Neural progenitor cell (in vitro differentiated cells): ENCODE results near the gene MAFB. TPM values are rescaled to one million over a fixed set of nuclear protein-coding genes. Genes with fewer than 3 reads are reported as not detected.

Experiments used
- DNase-seq: peaks from one replicate; pipeline ENCODE4 v3.0.0-alpha.2; 2016; ENCODE audit warnings: low spot score
- H2AFZ ChIP-seq: fragments of 200-600 bp; sonication (generic); replicated peaks from 2 replicates; pipeline ENCODE4 v1.6.1; 2016; ENCODE audit warnings: antibody characterized with exemption
- H3F3A ChIP-seq: fragments of 200-600 bp; sonication (generic); 2 replicates; pipeline ENCODE4 v1.6.1; 2016; ENCODE audit warnings: antibody characterized with exemption, low read depth
- H3K27ac ChIP-seq: fragments of 200-600 bp; sonication (generic); 2 replicates; pipeline ENCODE4 v1.5.1; 2016; ENCODE audit warnings: mild to moderate bottlenecking
- H3K27me3 ChIP-seq: fragments of 200-600 bp; sonication (generic); 2 replicates; pipeline ENCODE4 v1.6.1; 2016; ENCODE audit warnings: mild to moderate bottlenecking, moderate library complexity
- H3K36me3 ChIP-seq: fragments of 200-600 bp; sonication (generic); 2 replicates; pipeline ENCODE4 v1.5.1; 2016
- H3K4me1 ChIP-seq: fragments of 200-600 bp; sonication (generic); 2 replicates; pipeline ENCODE4 v1.6.1; 2016; ENCODE audit warnings: mixed run types
- H3K4me2 ChIP-seq: fragments of 200-600 bp; sonication (generic); 2 replicates; pipeline ENCODE4 v1.6.1; 2016
- H3K4me3 ChIP-seq: fragments of 200-600 bp; sonication (generic); 2 replicates; pipeline ENCODE4 v1.5.1; 2016
- H3K79me2 ChIP-seq: fragments of 200-600 bp; sonication (generic); 2 replicates; pipeline ENCODE4 v1.6.1; 2016; ENCODE audit warnings: low read depth
- H3K9ac ChIP-seq: fragments of 200-600 bp; sonication (generic); 2 replicates; pipeline ENCODE4 v1.6.1; 2016
- H3K9me3 ChIP-seq: fragments of 200-600 bp; sonication (generic); 2 replicates; pipeline ENCODE4 v1.5.1; 2016; ENCODE audit warnings: low read depth
- H4K20me1 ChIP-seq: fragments of 200-600 bp; sonication (generic); 2 replicates; pipeline ENCODE4 v1.6.1; 2016; ENCODE audit warnings: low read depth
- H3K27ac Mint-ChIP-seq: 3 replicates; pipeline ENCODE4 v1.8.0; 2021; ENCODE audit warnings: mixed read lengths
- H3K27me3 Mint-ChIP-seq: 2 replicates; pipeline ENCODE4 v1.8.0; 2022; ENCODE audit warnings: low read depth, mild to moderate bottlenecking, inconsistent platforms, moderate library complexity, mixed read lengths; ENCODE audit not compliant: insufficient read depth
- H3K36me3 Mint-ChIP-seq: 3 replicates; pipeline ENCODE4 v1.8.0; 2021; ENCODE audit warnings: mixed read lengths
- H3K4me1 Mint-ChIP-seq: 3 replicates; pipeline ENCODE4 v1.8.0; 2021; ENCODE audit warnings: mixed read lengths
- H3K4me3 Mint-ChIP-seq: 3 replicates; pipeline ENCODE4 v1.8.0; 2021; ENCODE audit warnings: mild to moderate bottlenecking, moderate library complexity, mixed read lengths
- H3K9me3 Mint-ChIP-seq: 3 replicates; pipeline ENCODE4 v1.8.0; 2020; ENCODE audit warnings: mixed read lengths
- CTCF ChIP-seq: fragments of 200-600 bp; sonication (generic); IDR thresholded peaks from 2 replicates; pipeline ENCODE4 v1.5.1; 2017; ENCODE audit warnings: antibody characterized with exemption, mild to moderate bottlenecking
- EZH2 ChIP-seq: fragments of 200-600 bp; sonication (generic); IDR thresholded peaks from 2 replicates; pipeline ENCODE4 v1.6.1; 2017; ENCODE audit warnings: antibody characterized with exemption, mild to moderate bottlenecking, moderate library complexity
- EZH2phosphoT487 ChIP-seq: fragments of 200-600 bp; sonication (generic); IDR thresholded peaks from 2 replicates; pipeline ENCODE4 v1.6.1; 2017; ENCODE audit warnings: antibody characterized with exemption
- total RNA-seq: library from RNA; depleted of rRNA; stranded (reverse); fragments of >200 nt; gene quantifications from 2 replicates; pipeline ENCODE4 v1.2.3, GENCODE V29; 2015; ENCODE audit warnings: low replicate concordance

The MAFB gene
- total RNA-seq, 1 donor from 2014 or later = 0.64 TPM

- no peak overlapping the region for H3K27ac Mint-ChIP-seq
- H3K36me3 Mint-ChIP-seq = no peaks in the 10 kb centered on the region
- H3K4me3 ChIP-seq = no peak overlapping the region
- H3F3A ChIP-seq = no peaks in the 10 kb centered on the region
- H4K20me1 ChIP-seq = no peaks in the 10 kb centered on the region
- H3K9ac ChIP-seq = no peak overlapping the region
- H3K9me3 Mint-ChIP-seq = no peaks in the 10 kb centered on the region
- no peaks in the 10 kb centered on the region for H3K79me2 ChIP-seq
- no peaks in the 10 kb centered on the region for H3K4me1 Mint-ChIP-seq
- no peaks in the 10 kb centered on the region for H3K27me3 ChIP-seq
- H3K4me1 ChIP-seq = peaks cover 4% of the 10 kb centered on the region
- H3K4me3 Mint-ChIP-seq = no peak overlapping the region
- H3K27ac ChIP-seq = no peak overlapping the region
- no peak for DNase-seq
- H3K9me3 ChIP-seq = no peaks in the 10 kb centered on the region
- no peak for TF ChIP-seq EZH2
- no peak for TF ChIP-seq EZH2phosphoT487
- TF ChIP-seq CTCF = no peak
- H3K36me3 ChIP-seq = no peaks in the 10 kb centered on the region
- H3K27me3 Mint-ChIP-seq = peaks cover 6% of the 10 kb centered on the region
- no peak overlapping the region for H2AFZ ChIP-seq
- H3K4me2 ChIP-seq = no peak overlapping the region
Observed at GRCh38 chr20:40635971-40636370, 53.1 kb downstream of the MAFB start.
